HCT116 (cell line): ENCODE results near the gene RIMS4. TPM values are rescaled to one million over a fixed set of nuclear protein-coding genes. Genes with fewer than 3 reads are reported as not detected.

ENCODE experiments used
- ATAC-seq: fragments of 200-7000 bp; cut with Tn5 transposase; 2 replicates; pipeline ENCODE4 v1.9.1; 2020; ENCODE audit warnings: mild to moderate bottlenecking, moderate library complexity
- BruUV-seq: library from RNA; stranded (reverse); fragments of 400-500 nt; replicated peaks from 2 replicates; lab custom pipeline; 2021; lab: Mats Ljungman, UMichigan
- CTCF ChIA-PET: fragments of 300-600 bp; sonication (Branson Sonifier 250); formaldehyde crosslinking; loops from one replicate; lab custom pipeline; 2021; ENCODE audit warnings: antibody characterized with exemption; lab: Charles Lee
- POLR2A ChIA-PET: fragments of 300-600, 350-600 bp; sonication (Branson Sonifier 250); formaldehyde crosslinking; loops from one replicate; lab custom pipeline; 2021; ENCODE audit warnings: antibody characterized with exemption; lab: Charles Lee
- RAD21 ChIA-PET, 2 experiments: fragments of 300-600 bp; sonication (Branson Sonifier 250); formaldehyde crosslinking; loops; one replicate each; lab custom pipeline; 2023; ENCODE audit warnings: low total read pairs in 2 of 2; ENCODE audit not compliant: uncharacterized antibody in 2 of 2, unreplicated experiment in 2 of 2, low non-redundant PET in 1 of 2; lab: Charles Lee
- DNase-seq: peaks from one replicate; pipeline ENCODE4 v3.0.0-alpha.2; 2010; ENCODE audit warnings: low read depth, low spot score
- H2AFZ ChIP-seq: fragments of 200-600 bp; shearing (Covaris generic), sonication (generic); 2 replicates; pipeline ENCODE4 v1.6.1; 2017; ENCODE audit warnings: low read depth, mixed run types, mixed read lengths, antibody characterized with exemption, low read length; ENCODE audit not compliant: poor library complexity, severe bottlenecking
- H3K27ac ChIP-seq: 2 replicates; pipeline ENCODE4 v1.5.1; 2012; ENCODE audit warnings: low read depth, low read length
- H3K27me3 ChIP-seq: fragments of 200-600 bp; sonication (generic); 2 replicates; pipeline ENCODE4 v1.6.1; 2016; ENCODE audit warnings: mixed run types, low read length, mixed read lengths; ENCODE audit not compliant: insufficient read depth
- H3K36me3 ChIP-seq, 2 experiments: fragments of 200-500 bp in 1 of 2; fragments of 200-600 bp in 1 of 2; sonication (Bioruptor generic) in 1 of 2; sonication (generic) in 1 of 2; 2 replicates each; pipeline versions ENCODE4 v1.5.1 to v1.6.1; 2014 to 2016; ENCODE audit warnings: low read length in 2 of 2, inconsistent platforms in 1 of 2, mixed read lengths in 1 of 2, mixed run types in 1 of 2; ENCODE audit not compliant: insufficient read depth in 2 of 2, control insufficient read depth in 1 of 2
- H3K4me1 ChIP-seq, 2 experiments: fragments of 200-600 bp in 1 of 2; sonication (generic) in 1 of 2; 2 replicates each; pipeline versions ENCODE4 v1.5.1 to v1.6.1; 2012 to 2017; ENCODE audit warnings: low read length in 2 of 2, inconsistent platforms in 1 of 2, mild to moderate bottlenecking in 1 of 2, mixed read lengths in 1 of 2, mixed run types in 1 of 2, moderate library complexity in 1 of 2; ENCODE audit not compliant: insufficient read depth in 2 of 2, control insufficient read depth in 1 of 2
- H3K4me2 ChIP-seq: fragments of 200-600 bp; sonication (generic); 2 replicates; pipeline ENCODE4 v1.6.1; 2017; ENCODE audit warnings: mixed run types, low read length, mixed read lengths
- H3K4me3 ChIP-seq, 2 experiments: fragments of 200-600 bp in 1 of 2; sonication (generic) in 1 of 2; replicated peaks in 1 of 2; 2 replicates each; pipeline ENCODE4 v1.5.1; 2011 to 2016; ENCODE audit warnings: low read length in 2 of 2, control low read depth in 1 of 2, low read depth in 1 of 2, mild to moderate bottlenecking in 1 of 2, mixed read lengths in 1 of 2, mixed run types in 1 of 2
- H3K79me2 ChIP-seq: fragments of 200-600 bp; sonication (generic); 2 replicates; pipeline ENCODE4 v1.6.1; 2017; ENCODE audit warnings: mild to moderate bottlenecking, mixed run types, low read length, moderate library complexity, mixed read lengths; ENCODE audit not compliant: insufficient read depth
- H3K9ac ChIP-seq: fragments of 200-600 bp; sonication (generic); 2 replicates; pipeline ENCODE4 v1.6.1; 2016; ENCODE audit warnings: low read length, mixed read lengths
- H3K9me2 ChIP-seq: fragments of 200-600 bp; sonication (generic), shearing (Covaris generic); 2 replicates; pipeline ENCODE4 v1.6.1; 2017; ENCODE audit warnings: mixed run types, mild to moderate bottlenecking, moderate library complexity; ENCODE audit not compliant: insufficient read depth
- H3K9me3 ChIP-seq, 2 experiments: fragments of 200-500 bp in 1 of 2; fragments of 200-600 bp in 1 of 2; sonication (Bioruptor generic) in 1 of 2; sonication (generic) in 1 of 2; 2 replicates each; pipeline ENCODE4 v1.6.1; 2014 to 2017; ENCODE audit warnings: low read length in 2 of 2, mixed read lengths in 2 of 2, inconsistent platforms in 1 of 2, low read depth in 1 of 2, mild to moderate bottlenecking in 1 of 2, mixed run types in 1 of 2, moderate library complexity in 1 of 2; ENCODE audit not compliant: control insufficient read depth in 1 of 2, insufficient read depth in 1 of 2
- H4K20me1 ChIP-seq: fragments of 200-600 bp; sonication (generic), shearing (Covaris generic); 2 replicates; pipeline ENCODE4 v1.6.1; 2017; ENCODE audit warnings: mixed run types, mild to moderate bottlenecking, moderate library complexity; ENCODE audit not compliant: insufficient read depth
- RAD21 ChIP-seq: IDR thresholded peaks from 2 replicates; pipeline ENCODE4 v1.6.1; 2012; ENCODE audit warnings: low read depth, mild to moderate bottlenecking
- SIN3A ChIP-seq: IDR thresholded peaks from 2 replicates; pipeline ENCODE4 v1.6.1; 2012; ENCODE audit warnings: low read depth
- intact Hi-C: fragments of 100-400 bp; cut with micrococcal nuclease; formaldehyde crosslinking; loops from 2 replicates; pipeline ENCODE4 v1.10.0; 2022
- total RNA-seq: library from RNA; stranded (reverse); gene quantifications from one replicate; pipeline ENCODE4 v1.2.1, GENCODE V29; 2021; ENCODE audit not compliant: unreplicated experiment
- TF ChIP-seq, protein P1 (sequence below): IDR thresholded peaks from 2 replicates; pipeline ENCODE4 v1.6.1; 2011; ENCODE audit warnings: mild to moderate bottlenecking, low read length, moderate library complexity; ENCODE audit not compliant: insufficient replicate concordance; ENCODE audit errors: extremely low read depth
- TF ChIP-seq, protein P2 (sequence below), 3 experiments: fragments of 200-600 bp in 1 of 3; sonication (generic) in 1 of 3; IDR thresholded peaks in 2 of 3; conservative IDR thresholded peaks in 1 of 3; 2 replicates each; pipeline ENCODE4 v1.5.1; 2012 to 2017; ENCODE audit warnings: low read depth in 2 of 3, low read length in 2 of 3, antibody characterized with exemption in 1 of 3, borderline replicate concordance in 1 of 3, control low read depth in 1 of 3, mild to moderate bottlenecking in 1 of 3, mixed read lengths in 1 of 3, mixed run types in 1 of 3, moderate library complexity in 1 of 3; ENCODE audit not compliant: insufficient read depth in 1 of 3

The RIMS4 gene
- total RNA-seq, 1 experiment from 2014 or later, result 0.05 TPM

DNA sequence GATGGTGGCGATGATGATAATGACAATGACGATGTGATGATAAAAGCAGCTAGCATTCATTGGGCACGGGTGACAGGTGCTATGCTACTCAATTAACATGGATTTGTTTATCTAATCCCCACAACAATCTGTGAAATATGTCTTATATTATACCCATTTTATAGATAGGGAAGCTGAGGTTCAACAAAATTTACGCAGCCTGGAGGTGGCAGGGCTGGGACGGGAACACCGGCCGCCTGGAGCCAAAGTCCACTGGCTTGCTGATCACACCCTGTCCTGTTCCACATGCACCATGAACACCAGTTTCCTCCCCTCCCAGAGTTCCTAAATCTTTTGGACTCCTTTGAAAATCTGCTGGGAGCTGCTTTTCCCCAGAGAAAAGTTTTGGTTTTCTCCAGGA, 23.0 kb downstream of the RIMS4 start (continued):
- TF ChIP-seq, protein P1, sequence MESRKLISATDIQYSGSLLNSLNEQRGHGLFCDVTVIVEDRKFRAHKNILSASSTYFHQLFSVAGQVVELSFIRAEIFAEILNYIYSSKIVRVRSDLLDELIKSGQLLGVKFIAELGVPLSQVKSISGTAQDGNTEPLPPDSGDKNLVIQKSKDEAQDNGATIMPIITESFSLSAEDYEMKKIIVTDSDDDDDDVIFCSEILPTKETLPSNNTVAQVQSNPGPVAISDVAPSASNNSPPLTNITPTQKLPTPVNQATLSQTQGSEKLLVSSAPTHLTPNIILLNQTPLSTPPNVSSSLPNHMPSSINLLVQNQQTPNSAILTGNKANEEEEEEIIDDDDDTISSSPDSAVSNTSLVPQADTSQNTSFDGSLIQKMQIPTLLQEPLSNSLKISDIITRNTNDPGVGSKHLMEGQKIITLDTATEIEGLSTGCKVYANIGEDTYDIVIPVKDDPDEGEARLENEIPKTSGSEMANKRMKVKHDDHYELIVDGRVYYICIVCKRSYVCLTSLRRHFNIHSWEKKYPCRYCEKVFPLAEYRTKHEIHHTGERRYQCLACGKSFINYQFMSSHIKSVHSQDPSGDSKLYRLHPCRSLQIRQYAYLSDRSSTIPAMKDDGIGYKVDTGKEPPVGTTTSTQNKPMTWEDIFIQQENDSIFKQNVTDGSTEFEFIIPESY, result no peak

DNA sequence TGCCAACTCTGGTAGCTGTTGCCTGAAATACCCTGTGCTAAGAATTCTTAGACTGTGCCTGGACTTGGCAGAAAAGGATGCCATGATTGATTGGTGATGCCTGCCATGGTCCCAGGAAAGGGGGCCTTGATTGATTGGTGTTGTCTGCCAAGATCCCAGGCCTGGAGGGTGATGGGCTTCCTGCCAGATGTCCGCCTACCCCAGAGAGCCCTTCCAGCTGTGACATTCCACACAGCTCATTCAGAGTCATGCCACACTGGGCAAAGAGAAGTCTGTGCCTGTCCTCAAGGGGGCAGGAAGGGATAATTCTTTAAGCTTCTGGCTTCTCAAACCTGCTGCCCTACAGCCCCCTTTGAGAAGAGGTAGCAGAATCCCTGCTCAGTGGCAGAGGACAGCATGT, 24.6 kb downstream of the RIMS4 start:
- CTCF ChIA-PET, result interaction anchor here (0.6 to 1.8 kb wide), 11 partner anchors 15 to 1901 kb away, joined by 3 to 10 read pairs (median 3); partner anchors contain the start of gene PABPC1L
- ATAC-seq (peak; percentile 69), DNase-seq (no peak)
- TF ChIP-seq RAD21 (peak; percentile 46), SIN3A (no peak)
- TF ChIP-seq, protein P2, sequence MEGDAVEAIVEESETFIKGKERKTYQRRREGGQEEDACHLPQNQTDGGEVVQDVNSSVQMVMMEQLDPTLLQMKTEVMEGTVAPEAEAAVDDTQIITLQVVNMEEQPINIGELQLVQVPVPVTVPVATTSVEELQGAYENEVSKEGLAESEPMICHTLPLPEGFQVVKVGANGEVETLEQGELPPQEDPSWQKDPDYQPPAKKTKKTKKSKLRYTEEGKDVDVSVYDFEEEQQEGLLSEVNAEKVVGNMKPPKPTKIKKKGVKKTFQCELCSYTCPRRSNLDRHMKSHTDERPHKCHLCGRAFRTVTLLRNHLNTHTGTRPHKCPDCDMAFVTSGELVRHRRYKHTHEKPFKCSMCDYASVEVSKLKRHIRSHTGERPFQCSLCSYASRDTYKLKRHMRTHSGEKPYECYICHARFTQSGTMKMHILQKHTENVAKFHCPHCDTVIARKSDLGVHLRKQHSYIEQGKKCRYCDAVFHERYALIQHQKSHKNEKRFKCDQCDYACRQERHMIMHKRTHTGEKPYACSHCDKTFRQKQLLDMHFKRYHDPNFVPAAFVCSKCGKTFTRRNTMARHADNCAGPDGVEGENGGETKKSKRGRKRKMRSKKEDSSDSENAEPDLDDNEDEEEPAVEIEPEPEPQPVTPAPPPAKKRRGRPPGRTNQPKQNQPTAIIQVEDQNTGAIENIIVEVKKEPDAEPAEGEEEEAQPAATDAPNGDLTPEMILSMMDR (IDR thresholded peaks at IDR 0.05 in 2 of 3, conservative IDR thresholded peaks at IDR 0.05 in 1 of 3; ENCODE audit: borderline replicate concordance in 1 of 3, insufficient read depth in 1 of 3, low read depth in 2 of 3, low read length in 2 of 3), result peak in 2 of 3 experiments; percentile 7 to 29; a peak in 1 of 6 replicates
- Histone ChIP-seq H3K4me3 (no peak overlapping the region), H3K9me2 (no peaks in the 10 kb centered on the region), H2AFZ (no peak overlapping the region), H3K4me1 (no peaks in the 10 kb centered on the region), H3K27me3 (peaks cover 51% of the 10 kb centered on the region), H3K27ac (no peak overlapping the region), H3K9me3 (no peaks in the 10 kb centered on the region), H3K9ac (no peak overlapping the region), H3K4me2 (no peak overlapping the region), H3K36me3 (no peaks in the 10 kb centered on the region), H4K20me1 (no peaks in the 10 kb centered on the region), H3K79me2 (no peaks in the 10 kb centered on the region)
- RAD21 ChIA-PET, result interaction anchor here in 1 of 2 experiments (0.6 kb wide), 1 partner anchor 77 kb away, joined by 5 read pairs; no protein-coding TSS in a partner anchor
- no TSS peak for BruUV-seq
- intact Hi-C loops, result no loop called here
- POLR2A ChIA-PET, result interaction anchor here (0.6 to 1.1 kb wide), 3 partner anchors 18 to 67 kb away, joined by 3 read pairs; no protein-coding TSS in a partner anchor
